Tibial artery (tissue), 4 donors: ENCODE results near the gene DTNA.

Experiments
- DNase-seq, 2 donors: peaks; one replicate each; pipeline ENCODE4 v3.0.0-alpha.2; 2019
- H3K27ac ChIP-seq, 2 donors: fragments of 200-600 bp; sonication (generic) in 1 of 2; 1 replicate in 1 of 2; 2 replicates in 1 of 2; pipeline ENCODE4 v1.5.1; 2018 to 2019; ENCODE audit warnings: mild to moderate bottlenecking in 1 of 2
- H3K27me3 ChIP-seq, 2 donors: fragments of 200-600 bp; sonication (generic) in 1 of 2; one replicate each; pipeline versions ENCODE4 v1.5.1 to v1.6.0; 2016 to 2019
- H3K36me3 ChIP-seq, 3 donors: fragments of 200-600 bp; sonication (generic) in 2 of 3; one replicate each; pipeline ENCODE4 v1.5.1; 2016 to 2019; ENCODE audit warnings: mild to moderate bottlenecking in 2 of 3
- H3K4me1 ChIP-seq, 4 donors: fragments of 200-600 bp; sonication (generic) in 2 of 4; 1 replicate in 3 of 4; 2 replicates in 1 of 4; pipeline ENCODE4 v1.5.1; 2016 to 2019
- H3K4me3 ChIP-seq, 2 donors: fragments of 200-600 bp; sonication (generic) in 1 of 2; 1 replicate in 1 of 2; 2 replicates in 1 of 2; pipeline ENCODE4 v1.5.1; 2018 to 2019; ENCODE audit warnings: mild to moderate bottlenecking in 2 of 2
- H3K9me3 ChIP-seq, 3 donors: fragments of 200-600 bp; sonication (generic) in 1 of 3; one replicate each; pipeline ENCODE4 v1.5.1; 2016 to 2019
- intact Hi-C: fragments of 100-400 bp; cut with DNase I; formaldehyde crosslinking; loops from one replicate; pipeline ENCODE4 v1.15.0; 2023; ENCODE audit warnings: low total_unique reads
- TF ChIP-seq, protein P1 (sequence below), 2 experiments: fragments of 200-600 bp in 1 of 2; fragments of 450-650 bp in 1 of 2; IDR thresholded peaks; one replicate each; pipeline ENCODE4 v1.5.1; 2017 to 2019; ENCODE audit warnings: antibody characterized with exemption in 2 of 2, mild to moderate bottlenecking in 1 of 2, moderate library complexity in 1 of 2

Gene DTNA

DNA sequence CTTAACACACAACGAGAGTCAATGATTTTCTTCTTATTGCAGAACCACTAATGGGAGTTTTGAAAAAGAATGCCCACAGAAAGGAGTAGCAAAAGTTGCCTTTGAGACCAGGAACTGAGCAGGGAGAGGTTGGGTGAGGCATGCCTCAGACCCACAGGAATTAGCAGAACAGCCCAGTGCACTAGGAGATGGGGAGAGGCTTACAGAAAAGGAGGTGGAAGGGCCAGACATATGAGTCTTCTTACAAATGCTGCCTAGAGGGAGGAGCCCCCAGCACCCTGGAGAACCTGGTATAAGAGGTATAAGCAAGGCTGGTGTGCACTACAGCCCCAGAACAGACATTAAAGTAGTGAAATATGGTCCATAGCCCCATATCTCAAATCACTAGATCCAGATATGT lies 162.0 kb downstream of the DTNA start:
- TF ChIP-seq, protein P1, sequence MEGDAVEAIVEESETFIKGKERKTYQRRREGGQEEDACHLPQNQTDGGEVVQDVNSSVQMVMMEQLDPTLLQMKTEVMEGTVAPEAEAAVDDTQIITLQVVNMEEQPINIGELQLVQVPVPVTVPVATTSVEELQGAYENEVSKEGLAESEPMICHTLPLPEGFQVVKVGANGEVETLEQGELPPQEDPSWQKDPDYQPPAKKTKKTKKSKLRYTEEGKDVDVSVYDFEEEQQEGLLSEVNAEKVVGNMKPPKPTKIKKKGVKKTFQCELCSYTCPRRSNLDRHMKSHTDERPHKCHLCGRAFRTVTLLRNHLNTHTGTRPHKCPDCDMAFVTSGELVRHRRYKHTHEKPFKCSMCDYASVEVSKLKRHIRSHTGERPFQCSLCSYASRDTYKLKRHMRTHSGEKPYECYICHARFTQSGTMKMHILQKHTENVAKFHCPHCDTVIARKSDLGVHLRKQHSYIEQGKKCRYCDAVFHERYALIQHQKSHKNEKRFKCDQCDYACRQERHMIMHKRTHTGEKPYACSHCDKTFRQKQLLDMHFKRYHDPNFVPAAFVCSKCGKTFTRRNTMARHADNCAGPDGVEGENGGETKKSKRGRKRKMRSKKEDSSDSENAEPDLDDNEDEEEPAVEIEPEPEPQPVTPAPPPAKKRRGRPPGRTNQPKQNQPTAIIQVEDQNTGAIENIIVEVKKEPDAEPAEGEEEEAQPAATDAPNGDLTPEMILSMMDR (IDR thresholded peaks at IDR 0.05) = no peak
- H3K27ac ChIP-seq = no peak overlapping the region
- intact Hi-C loops = no loop called here

DNA sequence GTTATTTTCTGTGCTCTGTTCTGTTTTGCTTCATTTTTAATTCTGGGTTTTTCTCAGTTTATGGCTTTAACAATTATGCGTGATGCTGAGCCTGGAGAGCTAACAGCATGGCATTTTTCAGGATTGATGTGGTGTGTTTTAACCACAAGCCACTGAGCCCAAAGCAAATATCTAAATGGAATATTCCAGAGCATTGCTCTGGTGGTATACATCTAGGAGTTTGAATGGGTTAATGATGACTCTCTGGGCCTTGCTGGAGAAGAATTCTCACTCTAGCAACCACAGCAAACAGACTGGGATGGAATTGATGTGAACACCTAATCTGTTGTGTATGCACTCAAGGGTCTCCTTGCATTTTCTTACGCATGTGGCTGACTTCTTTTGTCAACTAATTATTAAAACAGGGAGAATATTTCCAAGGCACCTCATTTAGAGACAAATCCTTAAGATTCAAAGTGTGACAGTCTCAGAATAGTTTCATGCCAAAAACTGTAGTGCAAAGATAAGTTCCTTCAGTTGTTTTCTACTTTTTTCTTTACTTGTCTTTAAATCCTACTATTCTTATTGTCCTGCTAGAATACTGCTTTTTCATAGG lies 164.0 kb downstream of the DTNA start:
- TF ChIP-seq, protein P1 (IDR thresholded peaks at IDR 0.05) = no peak
- Histone ChIP-seq H3K4me1 (peaks cover 0 to 24% (median 0%) of the 10 kb centered on the region in 4 donors), H3K27me3 (no peaks in the 10 kb centered on the region), H3K4me3 (no peak overlapping the region), H3K27ac (peak overlapping the region in 1 of 2 donors; percentile 7), H3K9me3 (no peaks in the 10 kb centered on the region), H3K36me3 (peaks cover 0 to 14% (median 12%) of the 10 kb centered on the region in 3 donors)
- DNase-seq = no peak
- intact Hi-C loops = no loop called here

More for the DNA sequence above, 162.0 kb downstream of the DTNA start:
- DNase-seq = no peak
- H3K9me3 ChIP-seq = no peaks in the 10 kb centered on the region
- H3K27me3 ChIP-seq = no peaks in the 10 kb centered on the region
- H3K36me3 ChIP-seq = peaks cover 0 to 8% (median 5%) of the 10 kb centered on the region in 3 donors
- no peak overlapping the region for H3K4me3 ChIP-seq
- peaks cover 0 to 25% (median 11%) of the 10 kb centered on the region in 4 donors for H3K4me1 ChIP-seq

DNA sequence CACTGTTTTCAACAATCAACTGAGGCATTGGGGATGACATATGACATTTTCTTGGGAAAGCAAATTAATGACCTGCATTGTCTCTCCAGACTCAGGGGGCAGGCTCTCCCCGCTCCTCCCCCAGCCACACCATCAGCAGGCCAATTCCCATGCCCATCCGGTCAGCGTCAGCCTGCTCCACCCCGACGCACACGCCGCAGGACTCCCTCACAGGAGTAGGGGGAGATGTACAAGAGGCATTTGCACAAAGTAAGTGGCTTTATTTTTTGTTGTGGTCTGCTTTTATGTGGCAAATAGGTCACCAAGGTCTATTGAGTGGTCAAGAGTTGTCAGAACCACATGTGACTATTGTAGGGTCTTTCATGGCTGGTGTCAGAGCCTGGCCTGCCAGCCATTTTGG lies 165.1 kb downstream of the DTNA start:
- H3K27me3 ChIP-seq = no peaks in the 10 kb centered on the region
- peaks cover 0 to 32% (median 7%) of the 10 kb centered on the region in 4 donors for H3K4me1 ChIP-seq
- H3K36me3 ChIP-seq = peaks cover 0 to 14% (median 12%) of the 10 kb centered on the region in 3 donors
- H3K9me3 ChIP-seq = no peaks in the 10 kb centered on the region
- TF ChIP-seq, protein P1 (IDR thresholded peaks at IDR 0.05) = no peak
- H3K4me3 ChIP-seq = no peak overlapping the region
- intact Hi-C loops = no loop called here
- peak overlapping the region in 1 of 2 donors; percentile 20 for H3K27ac ChIP-seq
- no peak for DNase-seq

- no peak overlapping the region for H3K4me3 ChIP-seq
- no peak for DNase-seq
- peaks cover 0 to 82% (median 34%) of the 10 kb centered on the region in 4 donors for H3K4me1 ChIP-seq
- TF ChIP-seq, protein P1 (IDR thresholded peaks at IDR 0.05) = no peak
- H3K27me3 ChIP-seq = no peaks in the 10 kb centered on the region
- peaks cover 8 to 38% (median 18%) of the 10 kb centered on the region in 3 donors for H3K36me3 ChIP-seq
- intact Hi-C loops = no loop called here
- peak overlapping the region; percentile 79 to 80 for H3K27ac ChIP-seq
- H3K9me3 ChIP-seq = no peaks in the 10 kb centered on the region
These were observed 170.3 kb downstream of the DTNA start for GRCh38 chr18:34880403-34880802.

DNA sequence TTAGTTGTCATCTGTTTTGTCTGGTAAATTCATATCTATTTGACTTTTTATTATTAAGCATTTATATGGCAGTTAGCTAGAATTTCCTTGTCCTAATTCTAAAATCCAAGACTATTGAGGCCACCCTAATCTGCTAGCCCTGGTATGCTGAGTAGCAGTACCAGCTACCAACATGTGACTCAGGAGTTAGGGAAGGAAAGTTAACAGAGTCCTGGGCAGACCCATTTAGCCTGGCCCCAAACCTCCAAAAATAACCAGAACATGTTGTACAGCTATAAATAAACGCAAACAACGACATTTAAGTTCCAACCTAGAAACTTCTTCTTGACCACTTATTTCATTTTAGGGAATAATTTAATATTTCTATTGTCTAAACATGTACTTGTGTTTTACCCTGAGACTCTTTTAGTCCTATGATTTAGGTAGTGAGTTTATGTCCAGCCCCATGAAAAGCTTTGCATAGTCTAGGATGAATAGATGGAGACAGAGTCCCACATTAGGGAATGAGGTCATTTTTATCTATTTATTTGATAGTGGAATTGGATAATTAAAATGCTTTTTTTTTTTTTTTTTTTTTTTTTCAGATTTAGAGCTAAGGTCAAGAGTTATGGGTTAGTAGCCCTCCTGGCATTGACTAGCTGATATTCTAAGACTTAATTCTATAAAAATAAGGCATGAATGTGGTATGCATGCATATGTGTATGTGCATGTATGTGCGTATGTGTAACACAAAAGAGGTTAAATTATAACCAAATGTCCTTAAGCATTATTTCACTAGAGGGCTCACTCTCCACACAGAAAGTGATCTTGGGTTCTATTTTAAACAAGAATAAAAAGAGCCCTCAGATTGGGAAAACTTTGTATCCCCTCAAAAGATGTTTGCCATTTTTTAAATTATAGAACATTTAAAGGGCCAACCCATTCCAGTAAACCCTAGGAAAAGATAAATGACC lies 171.1 kb downstream of the DTNA start:
- intact Hi-C loops = no loop called here
- Histone ChIP-seq H3K4me3 (no peak overlapping the region), H3K27me3 (no peaks in the 10 kb centered on the region), H3K36me3 (peaks cover 8 to 36% (median 16%) of the 10 kb centered on the region in 3 donors), H3K27ac (peak overlapping the region; percentile 79 to 80), H3K4me1 (peaks cover 0 to 90% (median 40%) of the 10 kb centered on the region in 4 donors), H3K9me3 (no peaks in the 10 kb centered on the region)
- no peak for DNase-seq
- TF ChIP-seq, protein P1 (IDR thresholded peaks at IDR 0.05) = no peak
